BLaER1 (cell line): ENCODE data around the gene TMIGD1.
A peak's percentile ranks its signal among the peaks of the same experiment; 100 is the strongest.

Source experiments
- H3K27ac ChIP-seq: shearing (Covaris generic); formaldehyde crosslinking; 2 replicates; pipeline ENCODE4 v1.8.1; 2022
- H3K27me3 ChIP-seq: shearing (Covaris generic); formaldehyde crosslinking; 2 replicates; pipeline ENCODE4 v1.8.1; 2022
- H3K36me3 ChIP-seq: shearing (Covaris generic); formaldehyde crosslinking; 2 replicates; pipeline ENCODE4 v1.8.1; 2022
- H3K4me1 ChIP-seq: shearing (Covaris generic); formaldehyde crosslinking; 2 replicates; pipeline ENCODE4 v1.8.1; 2022
- H3K4me2 ChIP-seq: shearing (Covaris generic); formaldehyde crosslinking; 2 replicates; pipeline ENCODE4 v1.8.1; 2022
- H3K4me3 ChIP-seq: shearing (Covaris generic); formaldehyde crosslinking; 2 replicates; pipeline ENCODE4 v1.8.1; 2022
- H3K9ac ChIP-seq: shearing (Covaris generic); formaldehyde crosslinking; 2 replicates; pipeline ENCODE4 v1.8.1; 2022
- H3K9me3 ChIP-seq: shearing (Covaris generic); formaldehyde crosslinking; 2 replicates; pipeline ENCODE4 v1.8.1; 2022
- H4K20me1 ChIP-seq: shearing (Covaris generic); formaldehyde crosslinking; 2 replicates; pipeline ENCODE4 v1.8.1; 2022
- Cebpa-rat ChIP-seq: shearing (Covaris generic); IDR thresholded peaks from 2 replicates; pipeline ENCODE4 v1.8.1; 2022

Gene TMIGD1

DNA sequence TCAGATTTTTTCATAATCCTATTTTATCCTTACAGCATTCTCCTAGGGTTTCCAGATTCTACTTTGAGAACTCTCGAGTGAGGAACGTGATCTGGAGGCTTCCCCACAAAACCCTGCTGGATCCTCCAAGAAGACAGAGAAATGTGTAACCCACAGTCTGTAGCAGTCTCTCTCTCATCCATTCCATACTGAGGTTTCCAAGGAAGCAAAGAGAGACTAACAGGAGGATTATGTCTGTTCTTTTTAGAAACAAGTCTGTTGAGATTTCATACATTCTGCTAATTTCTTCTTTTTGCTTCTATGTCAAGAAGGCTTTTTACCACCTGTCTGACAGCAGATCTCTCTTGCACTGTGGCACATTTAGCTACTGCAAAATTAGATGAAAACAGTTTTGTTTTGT lies 18.8 kb downstream of the TMIGD1 start:
- H3K9ac ChIP-seq, result no peak overlapping the region
- H3K27ac ChIP-seq, result no peak overlapping the region
- H3K9me3 ChIP-seq, result no peaks in the 10 kb centered on the region
- TF ChIP-seq Cebpa-rat, result no peak
- H3K4me3 ChIP-seq, result no peak overlapping the region
- no peaks in the 10 kb centered on the region for H4K20me1 ChIP-seq
- H3K27me3 ChIP-seq, result no peaks in the 10 kb centered on the region
- H3K36me3 ChIP-seq, result no peaks in the 10 kb centered on the region
- no peaks in the 10 kb centered on the region for H3K4me1 ChIP-seq
- H3K4me2 ChIP-seq, result no peak overlapping the region

DNA sequence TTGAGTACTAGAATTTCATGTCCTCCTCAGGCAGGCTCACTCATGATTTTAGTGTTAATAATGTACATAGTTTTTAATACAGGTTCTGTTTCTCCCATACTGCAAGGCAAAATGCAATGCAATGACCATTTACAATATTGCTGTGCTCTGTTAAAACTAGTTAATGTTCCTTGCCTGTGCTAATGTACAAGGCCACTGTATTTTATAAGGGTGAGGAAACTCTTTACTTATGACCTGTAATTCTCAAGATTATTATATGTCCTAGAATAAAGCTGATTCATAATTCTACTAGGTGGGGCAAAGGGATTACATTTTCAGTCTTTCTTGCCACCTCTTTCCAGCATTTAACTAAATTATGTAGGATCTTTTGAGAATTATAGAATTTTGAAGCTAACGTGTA lies 19.4 kb downstream of the TMIGD1 start:
- no peak for TF ChIP-seq Cebpa-rat
- Histone ChIP-seq H3K4me2 (no peak overlapping the region), H3K4me3 (no peak overlapping the region), H3K27me3 (no peaks in the 10 kb centered on the region), H3K9me3 (no peaks in the 10 kb centered on the region), H3K36me3 (no peaks in the 10 kb centered on the region), H3K9ac (no peak overlapping the region), H3K27ac (no peak overlapping the region), H4K20me1 (no peaks in the 10 kb centered on the region), H3K4me1 (no peaks in the 10 kb centered on the region)

DNA sequence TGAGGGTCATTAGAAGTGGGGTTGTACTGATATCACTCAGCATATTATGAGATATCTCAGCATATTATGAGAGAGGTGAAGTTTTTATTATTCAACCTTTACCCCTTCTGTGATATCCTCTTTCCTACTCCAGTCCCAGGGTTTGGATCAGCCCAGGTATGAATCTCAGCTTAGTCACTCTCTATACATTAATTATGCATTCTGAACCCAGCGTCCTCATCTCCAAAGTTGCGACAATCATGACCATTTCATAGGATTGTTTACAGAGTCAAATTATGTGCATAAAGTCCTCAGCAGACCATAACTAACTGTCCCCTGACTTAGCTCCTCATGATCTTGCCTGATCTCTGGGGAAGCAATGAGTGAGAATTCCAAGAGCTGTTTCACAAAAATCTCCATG lies 21.6 kb downstream of the TMIGD1 start:
- H3K4me3 ChIP-seq, result no peak overlapping the region
- H3K27me3 ChIP-seq, result no peaks in the 10 kb centered on the region
- H3K4me1 ChIP-seq, result no peaks in the 10 kb centered on the region
- no peak overlapping the region for H3K4me2 ChIP-seq
- H4K20me1 ChIP-seq, result no peaks in the 10 kb centered on the region
- H3K36me3 ChIP-seq, result no peaks in the 10 kb centered on the region
- H3K9me3 ChIP-seq, result no peaks in the 10 kb centered on the region
- TF ChIP-seq Cebpa-rat, result no peak
- no peak overlapping the region for H3K9ac ChIP-seq
- H3K27ac ChIP-seq, result no peak overlapping the region

DNA sequence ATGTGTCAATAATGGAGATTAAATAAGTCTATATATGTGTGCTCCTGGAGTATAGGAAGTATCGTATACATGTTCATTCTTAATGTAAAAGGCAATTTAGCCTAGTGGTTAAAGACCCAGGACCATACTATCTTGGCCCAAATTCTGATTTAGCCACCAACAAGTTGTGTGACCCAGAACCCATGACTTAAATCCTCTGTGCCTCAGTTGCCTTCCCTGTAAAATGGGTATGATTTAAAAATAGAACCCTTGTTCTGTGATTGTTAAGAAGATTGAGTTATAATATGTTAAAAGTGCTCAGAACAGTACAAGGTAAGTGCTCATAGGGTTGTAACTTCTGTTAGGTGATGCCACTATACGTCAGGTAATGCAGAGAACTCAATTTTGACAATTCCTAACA lies 23.3 kb downstream of the TMIGD1 start:
- TF ChIP-seq Cebpa-rat, result no peak

DNA sequence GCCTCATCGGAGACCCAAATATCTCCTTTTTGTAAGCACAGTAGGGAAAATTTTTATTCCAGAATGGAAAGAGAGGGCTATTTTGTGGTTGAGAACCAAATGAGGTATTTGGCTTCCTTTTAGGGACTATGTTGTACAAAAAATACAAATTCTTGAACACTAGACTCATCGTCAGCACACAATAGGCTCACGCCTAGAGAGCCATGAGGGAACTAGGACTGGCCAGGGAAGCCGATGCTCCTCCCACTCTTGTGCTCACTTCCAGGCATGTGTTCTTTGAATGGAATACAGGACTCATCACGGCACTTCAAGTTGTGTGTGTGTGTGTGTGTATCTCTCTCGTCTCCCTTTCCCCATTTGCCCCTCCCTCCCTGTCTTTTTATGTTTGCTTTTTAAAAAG lies 24.3 kb downstream of the TMIGD1 start:
- Histone ChIP-seq H3K4me1 (no peaks in the 10 kb centered on the region), H3K9me3 (no peaks in the 10 kb centered on the region), H3K4me3 (no peak overlapping the region), H4K20me1 (no peaks in the 10 kb centered on the region), H3K4me2 (no peak overlapping the region), H3K27me3 (no peaks in the 10 kb centered on the region), H3K27ac (no peak overlapping the region), H3K36me3 (no peaks in the 10 kb centered on the region), H3K9ac (no peak overlapping the region)
- TF ChIP-seq Cebpa-rat, result no peak

More for the DNA sequence above, 23.3 kb downstream of the TMIGD1 start:
- no peaks in the 10 kb centered on the region for H3K36me3 ChIP-seq
- H3K4me1 ChIP-seq, result no peaks in the 10 kb centered on the region
- H3K27ac ChIP-seq, result no peak overlapping the region
- H3K4me3 ChIP-seq, result no peak overlapping the region
- H4K20me1 ChIP-seq, result no peaks in the 10 kb centered on the region
- H3K9me3 ChIP-seq, result no peaks in the 10 kb centered on the region
- no peaks in the 10 kb centered on the region for H3K27me3 ChIP-seq
- no peak overlapping the region for H3K9ac ChIP-seq
- no peak overlapping the region for H3K4me2 ChIP-seq

DNA sequence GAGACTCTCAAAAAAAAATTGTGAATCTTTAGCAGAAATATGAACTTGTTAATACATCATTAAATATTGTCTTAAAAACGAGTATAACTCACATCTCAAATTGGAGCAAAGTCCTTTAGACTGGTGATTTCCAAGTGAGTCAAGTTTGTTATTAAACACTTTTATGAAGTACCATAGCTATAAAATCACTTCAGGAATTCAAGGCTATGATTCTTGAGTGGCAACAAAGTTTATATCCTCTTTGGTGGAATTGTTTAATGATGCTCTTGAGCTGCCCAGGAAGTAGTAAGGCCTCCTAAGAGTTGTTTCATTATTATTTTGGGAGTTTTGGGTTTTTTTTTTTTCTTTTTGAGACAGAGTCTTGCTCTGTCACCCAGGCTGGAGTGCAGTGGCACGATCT lies 25.5 kb downstream of the TMIGD1 start:
- Histone ChIP-seq H3K4me2 (no peak overlapping the region), H3K4me1 (no peaks in the 10 kb centered on the region), H3K27me3 (no peaks in the 10 kb centered on the region), H4K20me1 (no peaks in the 10 kb centered on the region), H3K27ac (no peak overlapping the region), H3K9me3 (no peaks in the 10 kb centered on the region), H3K36me3 (no peaks in the 10 kb centered on the region), H3K4me3 (no peak overlapping the region), H3K9ac (no peak overlapping the region)
- no peak for TF ChIP-seq Cebpa-rat

DNA sequence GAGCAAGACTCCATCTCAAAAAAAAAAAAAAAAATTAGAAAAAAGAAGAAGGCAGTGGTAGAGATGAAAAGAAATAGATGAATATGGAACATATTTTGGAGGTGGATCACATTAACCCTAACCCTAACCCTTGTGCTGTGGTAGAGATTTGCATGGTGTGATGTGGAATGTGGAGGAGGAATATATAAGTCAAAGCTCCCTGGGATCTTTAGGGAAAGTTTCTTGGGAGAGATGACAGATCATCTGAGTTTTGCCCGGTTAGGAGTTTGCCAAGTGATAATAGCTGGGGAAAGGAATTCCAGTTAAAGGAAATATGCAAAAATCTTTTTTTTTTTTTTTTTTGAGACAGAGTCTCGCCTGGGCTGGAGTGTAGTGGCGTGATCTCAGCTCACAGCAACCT lies 29.1 kb downstream of the TMIGD1 start:
- Histone ChIP-seq H3K27me3 (no peaks in the 10 kb centered on the region), H4K20me1 (no peaks in the 10 kb centered on the region), H3K9me3 (no peaks in the 10 kb centered on the region), H3K9ac (no peak overlapping the region), H3K36me3 (no peaks in the 10 kb centered on the region), H3K27ac (no peak overlapping the region), H3K4me1 (peaks cover 13% of the 10 kb centered on the region), H3K4me3 (no peak overlapping the region), H3K4me2 (no peak overlapping the region)
- no peak for TF ChIP-seq Cebpa-rat

DNA sequence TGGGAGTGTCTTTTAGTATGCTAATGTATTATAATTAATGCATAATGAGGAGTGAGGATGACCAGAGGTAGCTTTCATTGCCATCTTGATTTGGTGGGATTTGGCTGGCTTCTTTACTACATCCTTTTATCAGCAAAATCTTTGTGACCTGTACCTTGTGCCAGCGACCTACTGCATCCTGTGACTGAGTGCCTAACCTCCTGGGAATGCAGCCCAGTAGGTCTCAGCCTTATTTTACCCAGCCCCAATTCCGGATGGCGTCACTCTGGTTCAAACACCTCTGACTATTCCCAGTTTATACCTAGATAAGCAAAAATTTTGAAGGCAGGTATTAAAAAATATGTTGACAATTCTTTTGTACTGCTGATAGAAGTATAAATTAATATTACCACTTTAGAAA lies 31.6 kb downstream of the TMIGD1 start:
- H3K9me3 ChIP-seq, result peaks cover 6% of the 10 kb centered on the region; the same call in 1 of the 2 replicates
- H3K27me3 ChIP-seq, result no peaks in the 10 kb centered on the region
- H3K4me3 ChIP-seq, result no peak overlapping the region
- no peaks in the 10 kb centered on the region for H4K20me1 ChIP-seq
- no peak overlapping the region for H3K9ac ChIP-seq
- H3K27ac ChIP-seq, result no peak overlapping the region
- H3K4me1 ChIP-seq, result peaks cover 13% of the 10 kb centered on the region
- no peak for TF ChIP-seq Cebpa-rat
- H3K4me2 ChIP-seq, result no peak overlapping the region
- no peaks in the 10 kb centered on the region for H3K36me3 ChIP-seq

DNA sequence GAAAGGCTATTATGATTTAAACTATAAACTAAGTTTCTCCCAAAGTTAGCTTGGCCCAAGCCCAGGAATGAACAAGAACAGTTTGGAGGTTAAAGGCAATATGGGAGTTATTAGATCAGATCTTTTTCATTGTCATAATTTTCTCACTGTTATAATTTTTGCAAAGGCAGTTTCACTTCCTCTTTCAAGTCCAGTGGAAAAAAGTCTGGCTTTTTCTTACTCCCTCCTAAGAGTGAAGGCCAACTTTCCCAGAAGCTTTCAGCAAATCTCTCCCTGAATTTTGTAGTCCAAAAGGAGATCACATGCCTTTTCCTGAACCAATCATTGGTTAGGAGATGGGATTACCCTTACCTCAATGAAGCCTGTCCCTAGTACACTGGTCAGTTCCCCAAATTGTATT lies 33.0 kb downstream of the TMIGD1 start:
- Histone ChIP-seq H3K4me3 (no peak overlapping the region), H3K4me1 (peaks cover 13% of the 10 kb centered on the region), H3K27ac (no peak overlapping the region), H4K20me1 (no peaks in the 10 kb centered on the region), H3K4me2 (peak overlapping the region; percentile 38), H3K9me3 (peaks cover 9% of the 10 kb centered on the region; the same call in 1 of the 2 replicates), H3K9ac (no peak overlapping the region), H3K27me3 (no peaks in the 10 kb centered on the region), H3K36me3 (no peaks in the 10 kb centered on the region)
- TF ChIP-seq Cebpa-rat, result no peak

DNA sequence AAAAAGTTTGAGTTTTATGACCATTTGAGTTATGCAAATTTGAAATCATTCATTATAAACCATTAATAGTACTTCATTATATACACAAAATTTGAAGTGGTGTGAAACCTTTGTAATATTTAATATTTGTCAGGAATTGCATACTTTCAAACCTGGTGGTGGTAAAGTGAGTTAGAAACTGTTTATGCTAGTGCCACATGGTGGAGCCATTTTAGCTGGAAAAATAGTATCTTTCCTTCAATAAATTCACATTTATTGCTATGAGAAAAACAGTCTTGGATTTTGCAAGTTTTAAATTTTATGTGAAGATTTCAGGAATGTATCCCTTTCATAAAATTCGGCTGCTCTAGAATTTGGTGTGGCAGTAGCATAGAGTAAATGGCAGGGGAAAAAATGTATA lies 34.9 kb downstream of the TMIGD1 start:
- Histone ChIP-seq H3K4me3 (no peak overlapping the region), H3K36me3 (no peaks in the 10 kb centered on the region), H3K4me1 (peaks cover 13% of the 10 kb centered on the region), H3K27me3 (no peaks in the 10 kb centered on the region), H3K9me3 (peaks cover 9% of the 10 kb centered on the region; the same call in 1 of the 2 replicates), H3K27ac (no peak overlapping the region), H4K20me1 (no peaks in the 10 kb centered on the region), H3K9ac (no peak overlapping the region), H3K4me2 (no peak overlapping the region)
- no peak for TF ChIP-seq Cebpa-rat

DNA sequence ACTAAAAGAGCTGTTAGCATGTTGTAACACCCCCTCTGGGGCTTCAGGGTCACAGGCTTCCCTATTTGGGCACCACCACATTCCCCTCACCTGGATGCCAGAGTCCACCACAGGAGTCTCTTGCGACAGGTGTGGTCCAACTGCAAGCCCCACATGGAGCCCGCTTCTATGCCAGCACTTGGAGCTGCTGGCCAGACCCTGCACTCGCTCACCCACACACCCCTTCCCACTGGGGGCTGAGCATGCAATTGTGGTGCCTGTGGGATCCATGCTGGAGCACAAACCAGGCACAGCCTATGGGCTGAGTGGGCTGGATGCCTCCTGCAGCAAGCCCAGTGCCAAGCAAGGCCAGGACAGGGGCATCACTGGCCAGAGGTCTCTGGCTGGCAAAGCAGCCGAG lies 36.1 kb downstream of the TMIGD1 start:
- no peaks in the 10 kb centered on the region for H4K20me1 ChIP-seq
- no peak for TF ChIP-seq Cebpa-rat
- no peak overlapping the region for H3K4me2 ChIP-seq
- peaks cover 13% of the 10 kb centered on the region for H3K4me1 ChIP-seq
- no peak overlapping the region for H3K27ac ChIP-seq
- no peak overlapping the region for H3K9ac ChIP-seq
- H3K9me3 ChIP-seq, result peaks cover 9% of the 10 kb centered on the region; the same call in 1 of the 2 replicates
- H3K27me3 ChIP-seq, result no peaks in the 10 kb centered on the region
- H3K36me3 ChIP-seq, result no peaks in the 10 kb centered on the region
- H3K4me3 ChIP-seq, result no peak overlapping the region
